Naive thymus-derived CD8-positive, alpha-beta T cell (primary cell): ENCODE results near the gene RAB1A. TPM values are rescaled to one million over a fixed set of nuclear protein-coding genes. Genes with fewer than 3 reads are reported as not detected.
A peak's percentile ranks its signal among the peaks of the same experiment; 100 is the strongest.

Source experiments
- ATAC-seq, 2 donors: fragments of 150-1000 bp; cut with Tn5 transposase in 1 of 2; sonication (Bioruptor Pico), chemical (Tn5 transposase) in 1 of 2; 1 replicate in 1 of 2; 2 replicates in 1 of 2; pipeline ENCODE4 v1.10.0; 2021; ENCODE audit warnings: mild to moderate bottlenecking in 2 of 2, moderate library complexity in 2 of 2
- POLR2A ChIA-PET: fragments of 350-600 bp; sonication (Branson Sonifier 250); formaldehyde crosslinking; loops from one replicate; lab custom pipeline; 2021; ENCODE audit warnings: antibody characterized with exemption; lab: Charles Lee
- DNase-seq, 10 donors: peaks; one replicate each; pipeline versions ENCODE4 v3.0.0 to v3.0.0-alpha.2; 2020 to 2022
- H3K27ac Mint-ChIP-seq, 10 donors: one replicate each; pipeline ENCODE4 v1.8.0; 2020 to 2022; ENCODE audit warnings: mild to moderate bottlenecking in 10 of 10, mixed read lengths in 10 of 10, moderate library complexity in 4 of 10, inconsistent platforms in 1 of 10
- H3K27me3 Mint-ChIP-seq, 5 donors: one replicate each; pipeline ENCODE4 v1.8.0; 2021 to 2022; ENCODE audit warnings: mixed read lengths in 5 of 5
- H3K36me3 Mint-ChIP-seq, 3 donors: one replicate each; pipeline ENCODE4 v1.8.0; 2020 to 2022; ENCODE audit warnings: mixed read lengths in 3 of 3, mild to moderate bottlenecking in 2 of 3, inconsistent platforms in 1 of 3
- H3K4me1 Mint-ChIP-seq, 4 donors: one replicate each; pipeline ENCODE4 v1.8.0; 2021 to 2022; ENCODE audit warnings: mixed read lengths in 4 of 4
- H3K4me3 Mint-ChIP-seq, 10 donors: one replicate each; pipeline ENCODE4 v1.8.0; 2020 to 2022; ENCODE audit warnings: mild to moderate bottlenecking in 10 of 10, mixed read lengths in 10 of 10, moderate library complexity in 6 of 10, inconsistent platforms in 1 of 10
- H3K9me3 Mint-ChIP-seq, 9 donors: one replicate each; pipeline ENCODE4 v1.8.0; 2020 to 2022; ENCODE audit warnings: mixed read lengths in 9 of 9, mild to moderate bottlenecking in 3 of 9, inconsistent platforms in 1 of 9, moderate library complexity in 1 of 9
- polyA plus RNA-seq, 3 donors: library from polyadenylated mRNA; unstranded; fragments of 300-500 nt; fragmentation: Illumina TruSeq; gene quantifications; one replicate each; pipeline ENCODE4 v1.2.3, GENCODE V29; 2021
- total RNA-seq, 8 experiments: library from RNA in 2 of 8; stranded (reverse) in 2 of 8; gene quantifications; one replicate each; pipeline ENCODE4 v1.2.3 and lab custom pipeline; 2021 to 2026

RAB1A gene
- total and polyA plus RNA-seq, 5 experiments from 2014 or later = 38.8 to 51.8 (median 45.4) TPM

- H3K27me3 Mint-ChIP-seq = no peaks in the 10 kb centered on the region
- peaks cover 7 to 41% (median 22%) of the 10 kb centered on the region in 3 donors for H3K36me3 Mint-ChIP-seq
- peaks cover 6 to 13% (median 8%) of the 10 kb centered on the region in 4 donors for H3K4me1 Mint-ChIP-seq
- DNase-seq (no peak), ATAC-seq (no peak)
- no peak overlapping the region for H3K4me3 Mint-ChIP-seq
- H3K27ac Mint-ChIP-seq = peak overlapping the region in 1 of 10 donors; percentile 79
- H3K9me3 Mint-ChIP-seq = peaks cover 0 to 14% (median 5%) of the 10 kb centered on the region in 9 donors
- POLR2A ChIA-PET = no interaction called here
Observed at GRCh38 chr2:65039640-65040039, 90.3 kb downstream of the RAB1A start.

DNA sequence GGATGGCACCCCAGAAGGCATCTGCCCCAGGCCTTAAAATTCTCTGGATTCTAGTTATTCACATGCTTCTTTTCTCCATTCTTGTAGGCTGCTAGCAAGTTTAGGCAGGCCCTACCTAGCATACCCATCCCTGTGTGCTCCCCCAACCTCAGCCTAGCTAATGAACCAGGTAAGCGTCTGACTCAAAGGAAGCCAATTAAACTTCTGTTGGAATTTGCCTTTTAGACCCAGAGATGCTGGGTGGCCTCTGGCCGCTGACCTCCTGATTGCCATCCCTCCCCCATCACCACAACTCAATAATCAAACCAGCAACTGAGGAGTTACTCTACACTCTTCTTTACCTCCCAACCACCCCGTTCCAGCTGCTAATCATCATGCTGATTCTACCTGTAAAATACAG is 92.7 kb downstream of the RAB1A start:
- H3K9me3 Mint-ChIP-seq = no peaks in the 10 kb centered on the region
- no peaks in the 10 kb centered on the region for H3K27me3 Mint-ChIP-seq
- ATAC-seq (no peak), DNase-seq (no peak)
- H3K27ac Mint-ChIP-seq = peak overlapping the region in 1 of 10 donors; percentile 65
- POLR2A ChIA-PET = no interaction called here
- H3K4me1 Mint-ChIP-seq = peaks cover 11 to 19% (median 18%) of the 10 kb centered on the region in 4 donors
- H3K4me3 Mint-ChIP-seq = no peak overlapping the region
- H3K36me3 Mint-ChIP-seq = peaks cover 0 to 25% (median 5%) of the 10 kb centered on the region in 3 donors

Other genes with a start within 250 kb of the RAB1A start
- gene SLC1A4, start 140.7 kb downstream of the RAB1A start, total RNA-seq = 1 to 10 TPM; 1.6 to 1.9 TPM
- gene SLC1A4, start 140.7 kb downstream of the RAB1A start, polyA plus RNA-seq = 1 to 10 TPM in 1 of 3 donors, under 1 TPM in 2; 0.09 to 1.2 (median 0.18) TPM
- 10 to 100 TPM; 53.3 to 61.7 TPM for gene CEP68, start 73.7 kb downstream of the RAB1A start, total RNA-seq
- 10 to 100 TPM; 26.6 to 39.1 (median 34.7) TPM for gene CEP68, start 73.7 kb downstream of the RAB1A start, polyA plus RNA-seq
- gene ACTR2, start 97.7 kb upstream of the RAB1A start, total RNA-seq = 100 to 1,000 TPM; 258 to 283 TPM
- 100 to 1,000 TPM; 238 to 280 (median 242) TPM for gene ACTR2, start 97.7 kb upstream of the RAB1A start, polyA plus RNA-seq